ENCODE measurements around the gene EMX1.

The EMX1 gene

GRCh38 chr2:72926368-72926767 is 9.0 kb downstream of the EMX1 start:
- no peak for DNase-seq

- no peak for DNase-seq
These were observed 9.6 kb downstream of the EMX1 start for GRCh38 chr2:72926811-72927465.

GRCh38 chr2:72927619-72928550 is 10.6 kb downstream of the EMX1 start:
- no peak for DNase-seq

- no peak for DNase-seq
These were observed 11.7 kb downstream of the EMX1 start for GRCh38 chr2:72929010-72929409.

GRCh38 chr2:72931280-72931910 is 14.1 kb downstream of the EMX1 start:
- no peak for DNase-seq

- DNase-seq = no peak
These were observed 14.9 kb downstream of the EMX1 start for GRCh38 chr2:72932045-72932740.

- no peak for DNase-seq
These were observed 15.5 kb downstream of the EMX1 start for GRCh38 chr2:72932805-72933204.

GRCh38 chr2:72933207-72933606 is 15.9 kb downstream of the EMX1 start:
- no peak for DNase-seq

- DNase-seq = no peak
These were observed 16.4 kb downstream of the EMX1 start for GRCh38 chr2:72933646-72934151.

GRCh38 chr2:72934683-72935610 is 17.6 kb downstream of the EMX1 start:
- DNase-seq = peak; percentile 70

GRCh38 chr2:72935611-72935957 is 18.3 kb downstream of the EMX1 start:
- DNase-seq = no peak

GRCh38 chr2:72936660-72937355 is 19.5 kb downstream of the EMX1 start:
- no peak for DNase-seq

GRCh38 chr2:72937356-72937669 is 20.0 kb downstream of the EMX1 start:
- DNase-seq = no peak

- DNase-seq = no peak
These were observed 21.1 kb downstream of the EMX1 start for GRCh38 chr2:72938455-72938854.

- no peak for DNase-seq
These were observed 23.0 kb downstream of the EMX1 start for GRCh38 chr2:72940361-72940760.

- DNase-seq = no peak
These were observed 23.5 kb downstream of the EMX1 start for GRCh38 chr2:72940786-72941185.

- no peak for DNase-seq
These were observed 25.0 kb downstream of the EMX1 start for GRCh38 chr2:72942293-72942692.

- no peak for DNase-seq
These were observed 25.6 kb downstream of the EMX1 start for GRCh38 chr2:72942881-72943418.

- DNase-seq = no peak
These were observed 26.4 kb downstream of the EMX1 start for GRCh38 chr2:72943540-72944395.

- no peak for DNase-seq
These were observed 27.6 kb downstream of the EMX1 start for GRCh38 chr2:72944804-72945449.
